NCI-H345 treated with DMSO at 0.1 percent for 48 hours (cell line): ENCODE data around the gene CABCOCO1.
A peak's percentile ranks its signal among the peaks of the same experiment; 100 is the strongest.
"Not testable (repeated sequence)": the region's sequence is repeated elsewhere in the genome, so short reads cannot be mapped to it uniquely, and the experiment has no call there.

ENCODE experiments used
- DNase-seq: peaks from one replicate; lab custom pipeline; 2025; ENCODE audit not compliant: unreplicated experiment; lab: John Stamatoyannopoulos, UW

CABCOCO1 gene

DNA sequence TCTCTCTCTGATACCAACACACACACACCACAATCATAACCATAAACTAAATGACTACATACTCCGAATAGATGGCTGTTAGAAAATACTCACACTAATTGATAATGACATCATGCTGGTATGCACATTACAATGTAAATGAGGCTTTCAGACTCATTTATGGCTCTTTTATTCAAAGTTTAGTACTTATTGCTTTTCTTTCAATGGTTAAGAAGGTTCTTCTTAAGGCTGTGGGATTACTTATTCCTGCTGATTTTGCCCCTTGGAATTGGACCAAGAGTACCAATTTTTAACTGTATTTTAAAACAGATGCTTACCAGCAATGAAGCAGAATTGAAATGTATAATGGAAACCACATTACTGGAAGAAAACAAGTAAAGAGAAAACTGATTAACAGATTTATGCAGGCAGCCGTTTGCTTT lies 20.6 kb upstream of the CABCOCO1 start:
- no peak for DNase-seq

- DNase-seq, result no peak
These were observed 20.1 kb upstream of the CABCOCO1 start for GRCh38 chr10:61642676-61643075.

DNA sequence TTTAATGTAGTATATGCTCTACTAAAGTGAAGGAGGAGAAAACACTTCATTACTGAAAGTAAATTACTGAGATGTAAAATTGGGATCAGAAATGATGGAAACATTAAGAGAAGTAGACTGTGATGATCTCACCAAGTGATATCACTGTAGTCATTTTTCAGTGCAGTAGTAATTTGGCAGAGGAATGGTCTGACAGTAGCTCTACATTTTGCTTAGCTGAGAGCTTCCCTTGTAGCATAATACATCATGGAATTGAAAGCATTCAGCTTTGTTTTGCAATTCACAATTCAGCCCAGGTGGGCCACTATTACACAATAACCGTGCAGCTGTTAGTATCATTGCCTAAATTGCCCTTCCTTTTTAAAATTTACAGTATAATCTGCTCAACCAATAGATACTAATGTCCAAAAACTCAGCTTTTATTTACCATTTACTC lies 19.4 kb upstream of the CABCOCO1 start:
- DNase-seq, result peak; percentile 20

DNA sequence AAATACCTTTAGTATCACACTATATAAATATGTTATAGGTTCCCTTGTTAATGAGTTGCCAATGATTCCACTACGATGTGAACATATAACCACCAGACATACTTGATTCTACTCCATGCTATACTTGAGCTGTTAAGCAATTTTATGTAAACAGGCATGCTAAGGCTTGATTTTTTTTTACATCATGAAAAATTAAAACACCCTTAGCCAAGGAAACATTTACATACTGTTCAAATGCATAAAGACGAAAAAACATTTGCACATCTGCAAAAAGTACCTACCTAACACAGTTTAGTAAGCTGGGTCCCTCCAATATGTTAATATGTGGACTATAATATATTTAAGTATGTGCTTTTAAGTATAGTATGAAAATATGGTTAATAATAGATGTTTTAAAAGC lies 9.0 kb upstream of the CABCOCO1 start:
- no peak for DNase-seq

GRCh38 chr10:61655335-61655851 lies 7.3 kb upstream of the CABCOCO1 start:
- DNase-seq, result no peak

GRCh38 chr10:61663466-61663865 lies 737 bp downstream of the CABCOCO1 start:
- DNase-seq, result no peak

DNA sequence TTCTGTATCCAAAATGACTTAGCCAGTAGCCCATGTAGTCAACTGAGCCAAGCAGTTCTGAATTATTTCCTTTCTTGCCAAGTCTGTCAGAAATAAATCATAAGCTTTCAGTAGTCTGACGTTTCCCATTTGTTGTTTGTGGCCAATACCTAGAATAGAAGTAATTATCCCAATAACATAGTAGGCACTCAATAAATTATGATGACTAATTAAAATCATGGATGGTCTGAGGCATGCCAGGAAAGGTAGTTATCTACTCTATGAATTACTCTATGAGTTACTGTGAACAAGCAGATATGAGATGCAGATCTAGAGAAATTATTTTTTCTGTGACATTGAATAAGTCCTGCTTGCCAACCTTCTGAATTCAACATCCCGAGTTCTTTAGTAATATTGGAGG lies 2.3 kb downstream of the CABCOCO1 start:
- DNase-seq, result no peak

- no peak for DNase-seq
These were observed 6.5 kb downstream of the CABCOCO1 start for GRCh38 chr10:61669161-61669725.

DNA sequence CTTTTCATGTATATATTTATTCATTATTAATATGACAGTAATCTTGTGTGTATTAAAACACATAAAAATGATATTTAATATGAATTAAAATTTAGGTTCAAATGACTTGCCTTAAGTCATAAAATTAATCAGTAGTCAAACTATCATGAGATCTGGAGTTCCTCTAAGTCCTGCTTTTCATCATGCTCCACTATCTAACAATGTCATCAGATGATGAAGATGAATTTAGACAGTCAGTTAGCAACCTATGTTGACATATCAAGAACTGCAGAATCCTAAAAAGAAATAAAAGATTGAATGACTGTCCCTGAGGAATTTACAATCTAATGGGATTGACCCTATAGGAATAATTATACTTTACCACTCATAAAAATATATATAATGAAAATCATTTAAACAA lies 7.1 kb downstream of the CABCOCO1 start:
- DNase-seq, result no peak

DNA sequence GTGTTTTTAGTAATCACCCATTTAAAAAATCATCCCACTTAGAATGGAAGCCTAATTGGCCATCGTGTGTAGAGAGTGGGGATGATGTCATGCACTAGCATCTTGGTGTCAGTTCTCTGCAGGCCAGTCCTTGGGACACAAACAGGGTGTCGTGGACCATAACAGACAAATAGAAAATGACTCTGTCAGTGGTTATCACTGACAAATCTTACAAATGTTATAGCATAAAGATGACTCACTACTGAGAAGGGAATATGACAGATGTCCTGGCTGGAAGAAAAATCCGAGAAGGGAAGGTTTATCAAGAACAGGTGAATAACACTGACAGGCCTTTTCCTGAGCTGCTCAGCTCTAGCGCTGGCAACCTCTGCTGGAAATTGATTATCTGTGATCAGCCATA lies 10.6 kb downstream of the CABCOCO1 start:
- no peak for DNase-seq

DNA sequence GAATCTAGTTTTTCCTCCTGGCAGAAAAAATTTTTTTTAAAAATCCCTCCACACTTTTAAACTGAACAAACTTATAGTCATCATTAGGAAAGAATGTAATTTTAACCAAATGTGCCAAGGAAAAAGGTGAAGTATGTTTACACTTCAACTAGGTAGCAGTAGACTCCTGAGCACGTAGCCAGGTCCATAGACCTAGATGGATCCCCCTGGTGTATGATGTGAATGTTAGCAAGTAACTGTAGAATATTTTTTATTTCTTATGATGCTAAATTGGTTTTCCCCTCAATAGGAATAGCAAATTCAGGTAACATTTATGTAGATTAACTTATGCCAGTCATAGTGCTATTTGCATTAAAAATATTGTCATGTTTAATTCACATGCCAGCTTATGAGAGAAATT lies 19.6 kb downstream of the CABCOCO1 start:
- no peak for DNase-seq

DNA sequence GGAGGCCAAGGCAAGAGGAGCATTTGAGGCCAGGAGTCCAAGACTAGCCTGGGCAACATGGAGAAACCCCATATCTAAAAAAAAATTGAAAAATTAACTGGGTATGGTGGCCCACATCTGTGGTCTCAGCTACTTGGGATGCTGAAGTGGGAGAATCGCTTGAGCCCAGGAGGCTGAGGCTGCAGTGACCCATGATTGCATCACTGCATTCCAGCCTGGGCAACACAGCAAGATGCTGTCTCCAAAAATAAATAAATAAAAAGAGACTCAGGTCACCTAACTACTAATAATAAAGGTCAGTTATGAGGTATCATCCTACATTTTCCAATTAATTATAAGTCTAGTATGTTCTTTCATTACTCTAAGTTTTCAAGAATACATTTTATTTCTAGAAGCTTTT lies 20.6 kb downstream of the CABCOCO1 start:
- no peak for DNase-seq

- DNase-seq, result no peak
These were observed 22.3 kb downstream of the CABCOCO1 start for GRCh38 chr10:61684894-61685507.

- no peak for DNase-seq
These were observed 26.0 kb downstream of the CABCOCO1 start for GRCh38 chr10:61688551-61689308.

DNA sequence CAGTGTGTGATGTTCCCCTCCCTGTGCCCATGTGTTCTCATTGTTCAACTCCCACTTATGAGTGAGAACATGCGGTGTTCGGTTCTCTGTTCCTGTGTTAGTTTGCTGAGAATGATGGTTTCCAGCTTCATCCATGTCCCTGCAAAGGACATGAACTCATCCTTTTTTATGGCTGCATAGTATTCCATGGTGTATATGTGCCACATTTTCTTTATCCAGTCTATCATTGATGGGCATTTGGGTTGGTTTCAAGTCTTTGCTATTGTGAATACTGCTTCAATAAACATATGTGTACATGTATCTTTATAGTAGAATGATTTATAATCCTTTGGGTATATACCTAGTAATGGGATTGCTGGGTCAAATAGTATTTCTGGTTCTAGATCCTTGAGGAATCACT lies 28.9 kb downstream of the CABCOCO1 start:
- DNase-seq, result not testable (repeated sequence)

- no peak for DNase-seq
These were observed 29.8 kb downstream of the CABCOCO1 start for GRCh38 chr10:61692447-61693010.

DNA sequence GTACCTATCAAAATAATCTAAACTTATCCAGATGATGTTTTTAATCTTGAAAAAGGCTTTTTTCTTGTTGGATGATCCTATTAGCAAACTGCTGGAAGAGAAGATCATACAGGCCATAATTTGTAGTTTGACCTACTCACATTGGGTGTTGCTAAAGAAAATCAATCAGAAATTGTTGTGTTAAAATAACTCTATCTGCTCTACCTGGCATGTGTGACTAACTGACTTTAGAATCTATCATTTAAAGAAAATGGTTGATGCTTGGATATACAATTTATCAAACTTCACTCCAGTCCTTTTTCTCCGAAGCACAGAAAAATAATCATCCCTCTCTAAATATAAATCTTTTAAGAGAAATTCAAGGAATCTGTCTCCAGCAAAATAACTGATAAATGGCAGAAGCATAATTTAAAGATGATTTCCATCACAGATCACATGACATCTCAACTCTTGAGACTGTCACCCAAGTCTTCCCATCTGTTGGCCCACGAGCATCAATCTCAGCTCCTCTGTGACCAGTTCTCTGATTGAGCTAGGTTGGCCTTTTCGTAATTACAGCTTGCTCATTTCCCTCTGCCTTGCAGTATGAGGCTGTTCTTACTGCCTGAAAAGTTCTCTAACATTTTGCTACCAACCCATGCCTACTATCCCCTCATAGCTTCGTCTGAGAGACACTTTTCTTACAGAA lies 36.4 kb downstream of the CABCOCO1 start:
- no peak for DNase-seq

GRCh38 chr10:61701055-61701705 lies 38.5 kb downstream of the CABCOCO1 start:
- no peak for DNase-seq

DNA sequence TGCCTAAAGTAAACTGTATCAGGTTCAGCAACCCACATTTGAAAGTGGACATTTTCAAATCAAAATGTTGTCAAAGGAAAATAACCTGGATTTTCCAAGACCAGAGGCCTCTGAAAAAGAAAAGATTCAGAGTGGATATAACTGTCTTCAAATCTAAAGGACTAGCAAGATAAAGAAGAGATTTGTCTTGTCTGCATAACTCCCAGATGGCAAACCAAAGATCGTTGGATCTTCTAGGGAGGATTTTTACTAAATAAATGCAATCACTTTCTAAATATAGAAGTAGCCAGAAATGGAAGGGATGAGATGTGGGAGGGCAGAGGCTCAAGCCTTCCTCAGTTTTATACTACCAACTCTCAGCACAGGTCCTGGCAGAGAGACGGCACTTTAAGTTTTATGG lies 39.0 kb downstream of the CABCOCO1 start:
- no peak for DNase-seq

- DNase-seq, result no peak
These were observed 39.9 kb downstream of the CABCOCO1 start for GRCh38 chr10:61702584-61702983.
